ENCODE results near the gene ARHGEF2.

Gene ARHGEF2

GRCh38 chr1:155978325-155978972 lies at the start of gene ARHGEF2:
Gene ARHGEF2 (minus strand): TSS chr1:155978547. CDS start chr1:155978427, 120 bp downstream.
- peak within 1 kb of the TSS; percentile 78 for H3K27ac ChIP-seq
- peak; percentile 36 for TF ChIP-seq CTCF (conservative IDR thresholded peaks at IDR 0.05)

DNA sequence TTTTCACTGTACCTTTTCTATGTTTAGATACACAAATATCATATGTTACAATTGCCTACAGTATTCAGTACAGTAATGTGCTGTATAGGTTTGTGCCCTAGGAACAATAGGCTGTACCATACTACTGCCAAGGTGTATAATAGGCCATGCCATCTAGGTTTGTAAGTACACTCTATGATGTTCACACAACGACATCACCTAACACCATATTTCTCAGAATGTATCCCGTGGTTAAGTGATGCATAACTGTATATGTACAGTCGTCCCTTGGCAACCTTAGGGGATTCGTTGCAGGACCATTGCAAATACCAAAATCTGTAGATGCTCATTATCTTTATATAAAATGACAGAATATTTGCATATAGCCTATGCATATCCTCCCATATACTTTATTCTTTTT lies 48.2 kb upstream of the ARHGEF2 start:
- TF ChIP-seq CTCF (conservative IDR thresholded peaks at IDR 0.05), result no peak
- H3K27ac ChIP-seq, result no peak overlapping the region

- no peak overlapping the region for H3K27ac ChIP-seq
- peak; percentile 54 for TF ChIP-seq CTCF (conservative IDR thresholded peaks at IDR 0.05)
Measured at GRCh38 chr1:156025876-156026275, 47.5 kb upstream of the ARHGEF2 start.

DNA sequence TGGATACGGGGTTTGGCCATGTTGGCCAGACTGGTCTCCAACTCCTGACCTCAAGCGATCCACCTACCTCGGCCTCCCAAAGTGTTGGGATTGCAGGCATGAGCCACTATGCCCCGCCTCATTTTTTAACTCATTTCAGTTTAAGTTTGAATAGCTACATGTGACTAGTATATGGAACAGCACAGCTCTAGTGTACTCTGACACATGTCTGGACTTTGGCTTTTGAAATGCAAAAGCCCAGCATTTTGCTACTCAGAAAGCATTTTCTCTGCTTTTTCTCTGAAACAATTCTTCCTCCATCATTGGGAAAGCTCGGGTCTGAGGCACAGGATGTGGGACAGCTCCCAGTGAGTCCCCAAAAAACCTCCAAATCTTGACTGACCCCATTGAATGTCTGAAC lies 46.5 kb upstream of the ARHGEF2 start:
- no peak overlapping the region for H3K27ac ChIP-seq
- TF ChIP-seq CTCF (conservative IDR thresholded peaks at IDR 0.05), result no peak

- no peak overlapping the region for H3K27ac ChIP-seq
- no peak for TF ChIP-seq CTCF (conservative IDR thresholded peaks at IDR 0.05)
Measured at GRCh38 chr1:156021954-156022353, 43.6 kb upstream of the ARHGEF2 start.

- no peak for TF ChIP-seq CTCF (conservative IDR thresholded peaks at IDR 0.05)
- H3K27ac ChIP-seq, result peak overlapping the region; percentile 73
Measured at GRCh38 chr1:156021093-156021428, 42.7 kb upstream of the ARHGEF2 start.

DNA sequence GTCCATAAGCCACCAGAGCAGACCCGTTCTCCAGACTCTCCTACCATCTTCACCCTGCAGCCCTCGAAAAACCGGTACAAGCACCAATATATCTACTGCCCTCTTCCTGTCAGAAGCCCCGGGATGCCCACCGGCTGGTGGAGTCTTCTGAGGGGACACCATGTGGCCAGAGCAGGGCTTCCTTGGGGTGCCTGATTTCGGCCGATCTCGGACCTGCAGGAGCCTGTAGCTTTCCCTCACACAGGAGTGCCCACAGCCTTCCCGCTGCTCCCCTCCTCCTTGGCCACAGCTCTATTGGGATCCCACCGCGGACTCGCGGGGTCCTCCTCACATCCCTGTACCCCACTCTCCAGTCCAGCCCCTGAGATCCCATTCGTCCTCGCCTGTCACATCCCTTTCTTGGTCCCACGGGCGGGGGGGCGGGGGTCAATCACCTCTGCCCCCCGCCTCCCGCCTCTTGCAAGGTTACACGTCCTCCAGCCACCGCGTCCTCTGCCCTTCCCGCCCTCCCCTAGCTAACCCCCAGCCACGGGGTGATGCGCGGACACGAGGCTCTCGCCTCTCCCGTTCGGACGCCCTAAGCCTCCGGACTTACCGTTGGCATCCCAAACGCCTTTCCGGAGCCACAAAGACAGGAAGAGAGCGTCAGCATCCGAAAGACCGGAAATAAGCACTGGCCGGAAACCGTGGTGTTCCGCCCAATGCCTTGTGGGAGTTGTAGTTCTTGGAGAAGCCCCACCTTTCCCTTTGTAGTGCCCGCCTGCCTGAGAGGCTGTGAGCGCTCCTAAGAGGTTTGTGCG lies 42.1 kb upstream of the ARHGEF2 start, which contains the start of gene SSR2:
TSS of gene SSR2 (minus strand) at position 659 of the 800 bp plus-strand sequence. CDS start 784 bp downstream, outside the sequence.
- TF ChIP-seq CTCF (conservative IDR thresholded peaks at IDR 0.05), result no peak

More for the DNA sequence above, 42.1 kb upstream of the ARHGEF2 start, which contains the start of gene SSR2:
- H3K27ac ChIP-seq, result peak within 1 kb of the TSS; percentile 73
